HG03460 (cell line): ENCODE measurements around the gene ANKRD12.

Source experiments
- ATAC-seq: cut with Tn5 transposase; IDR thresholded peaks from one replicate; pipeline ENCODE4 v1.9.1; 2021; ENCODE audit not compliant: unreplicated experiment

ANKRD12 gene

GRCh38 chr18:9106094-9106493 is 30.5 kb upstream of the ANKRD12 start:
- no peak for ATAC-seq

GRCh38 chr18:9106800-9107584 is 29.6 kb upstream of the ANKRD12 start:
- no peak for ATAC-seq

- ATAC-seq, result no peak
These were observed 27.7 kb upstream of the ANKRD12 start for GRCh38 chr18:9108911-9109310.

GRCh38 chr18:9109523-9109922 is 27.1 kb upstream of the ANKRD12 start:
- ATAC-seq, result no peak

GRCh38 chr18:9113468-9114149 is 23.0 kb upstream of the ANKRD12 start:
- ATAC-seq, result no peak

GRCh38 chr18:9115984-9116383 is 20.6 kb upstream of the ANKRD12 start:
- ATAC-seq, result no peak

GRCh38 chr18:9117980-9118841 is 18.4 kb upstream of the ANKRD12 start:
- ATAC-seq, result no peak

- no peak for ATAC-seq
These were observed 15.8 kb upstream of the ANKRD12 start for GRCh38 chr18:9120796-9121195.

GRCh38 chr18:9123520-9123919 is 13.1 kb upstream of the ANKRD12 start:
- ATAC-seq, result no peak

- ATAC-seq, result no peak
These were observed 11.8 kb upstream of the ANKRD12 start for GRCh38 chr18:9124824-9125223.

- ATAC-seq, result no peak
These were observed 10.2 kb upstream of the ANKRD12 start for GRCh38 chr18:9126337-9126736.

- no peak for ATAC-seq
These were observed 6.4 kb upstream of the ANKRD12 start for GRCh38 chr18:9130195-9130594.

GRCh38 chr18:9130806-9131205 is 5.8 kb upstream of the ANKRD12 start:
- ATAC-seq, result no peak

GRCh38 chr18:9132628-9133027 is 4.0 kb upstream of the ANKRD12 start:
- no peak for ATAC-seq

GRCh38 chr18:9133225-9133624 is 3.4 kb upstream of the ANKRD12 start:
- ATAC-seq, result no peak

- no peak for ATAC-seq
These were observed 1.3 kb upstream of the ANKRD12 start for GRCh38 chr18:9135081-9135911.

- ATAC-seq, result peak; percentile 24
These were observed 668 bp upstream of the ANKRD12 start for GRCh38 chr18:9135912-9136314.

GRCh38 chr18:9137168-9138066 is 836 bp downstream of the ANKRD12 start:
- ATAC-seq, result peak; percentile 28

GRCh38 chr18:9139400-9140039 is 2.9 kb downstream of the ANKRD12 start:
- ATAC-seq, result no peak
